GM19328 (cell line): Measurements from ENCODE around the gene MELTF.

Source experiments
- ATAC-seq: cut with Tn5 transposase; IDR thresholded peaks from one replicate; pipeline ENCODE4 v1.9.1; 2021; ENCODE audit warnings: mild to moderate bottlenecking, moderate library complexity; ENCODE audit not compliant: unreplicated experiment

Gene MELTF

GRCh38 chr3:196995027-196995426 lies 34.6 kb downstream of the MELTF start:
- no peak for ATAC-seq

GRCh38 chr3:196994056-196994455 lies 35.6 kb downstream of the MELTF start:
- no peak for ATAC-seq

- ATAC-seq: no peak
These were observed 37.1 kb downstream of the MELTF start for GRCh38 chr3:196992461-196993065.

- ATAC-seq: no peak
These were observed 37.8 kb downstream of the MELTF start for GRCh38 chr3:196991581-196992460.

- ATAC-seq: no peak
These were observed 39.0 kb downstream of the MELTF start for GRCh38 chr3:196990601-196991007.

- ATAC-seq: no peak
These were observed 39.8 kb downstream of the MELTF start for GRCh38 chr3:196989721-196990262.

- ATAC-seq: no peak
These were observed 41.2 kb downstream of the MELTF start for GRCh38 chr3:196988241-196989029.

- ATAC-seq: no peak
These were observed 42.6 kb downstream of the MELTF start for GRCh38 chr3:196987022-196987421.

- no peak for ATAC-seq
These were observed 43.4 kb downstream of the MELTF start for GRCh38 chr3:196985954-196986885.

GRCh38 chr3:196985298-196985697 lies 44.3 kb downstream of the MELTF start:
- ATAC-seq: no peak

- ATAC-seq: no peak
These were observed 46.4 kb downstream of the MELTF start for GRCh38 chr3:196983186-196983585.

- no peak for ATAC-seq
These were observed 48.0 kb downstream of the MELTF start for GRCh38 chr3:196981657-196982056.

GRCh38 chr3:196979545-196979944 lies 50.1 kb downstream of the MELTF start:
- ATAC-seq: no peak

- ATAC-seq: no peak
These were observed 52.7 kb downstream of the MELTF start for GRCh38 chr3:196976941-196977340.

GRCh38 chr3:196975349-196975748 lies 54.3 kb downstream of the MELTF start:
- no peak for ATAC-seq

- ATAC-seq: no peak
These were observed 55.0 kb downstream of the MELTF start for GRCh38 chr3:196974661-196975060.

GRCh38 chr3:196971094-196971698 lies 58.4 kb downstream of the MELTF start:
- ATAC-seq: no peak

- no peak for ATAC-seq
These were observed 59.0 kb downstream of the MELTF start for GRCh38 chr3:196970547-196971093.
